OCI-LY3 (cell line): ENCODE data around the gene ARL10.

ENCODE experiments used
- CTCF ChIP-seq: fragments of 200-600, 300-600 bp; sonication (generic); IDR thresholded peaks from 2 replicates; pipeline ENCODE4 v1.5.1; 2014; ENCODE audit warnings: antibody characterized with exemption, low read length, low read depth
- EZH2phosphoT487 ChIP-seq: fragments of 200-600 bp; shearing (Covaris generic); IDR thresholded peaks from 2 replicates; pipeline ENCODE4 v1.6.1; 2018; ENCODE audit warnings: antibody characterized with exemption, mixed run types, low read depth

DNA sequence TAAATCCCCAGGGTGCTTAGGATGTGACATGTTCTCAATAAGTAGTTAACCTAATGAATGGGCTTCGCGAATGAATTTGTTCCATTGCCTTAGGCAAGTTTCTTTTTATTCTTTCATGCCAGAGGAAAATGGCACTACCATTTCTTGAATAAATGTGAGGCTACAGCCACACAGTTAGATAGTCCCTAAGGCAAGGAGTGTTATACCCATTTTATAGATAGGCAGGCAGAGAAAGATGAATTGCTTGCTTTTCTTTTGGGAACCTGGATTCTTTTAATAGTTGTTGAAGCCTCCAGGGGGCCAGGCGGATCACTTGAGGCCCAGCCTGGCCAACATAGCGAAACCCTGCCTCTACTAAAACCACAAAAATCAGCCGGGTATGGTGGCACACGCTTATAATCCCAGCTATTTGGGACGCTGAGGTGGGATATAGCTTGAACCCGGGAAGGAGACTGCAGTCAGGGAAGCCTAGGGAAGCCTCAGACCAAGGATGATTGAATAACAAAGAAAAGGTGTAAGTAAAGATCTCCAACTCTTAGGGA is 22.2 kb downstream of the ARL10 start:
- TF ChIP-seq CTCF (no peak), EZH2phosphoT487 (no peak)
